HFFc6 (cell line): ENCODE data around the gene CPT1B. TPM values are rescaled to one million over a fixed set of nuclear protein-coding genes. Genes with fewer than 3 reads are reported as not detected.

Experiments used
- DNase-seq: peaks from one replicate; pipeline ENCODE4 v3.0.0-alpha.2; 2018
- H3K27ac Mint-ChIP-seq: 2 replicates; pipeline ENCODE4 v1.8.0; 2020; ENCODE audit warnings: mild to moderate bottlenecking, mixed read lengths
- H3K27me3 Mint-ChIP-seq: 2 replicates; pipeline ENCODE4 v1.8.0; 2021; ENCODE audit warnings: mild to moderate bottlenecking, moderate library complexity, mixed read lengths; ENCODE audit not compliant: insufficient read depth
- H3K36me3 Mint-ChIP-seq: 2 replicates; pipeline ENCODE4 v1.8.0; 2021; ENCODE audit warnings: low read depth, mixed read lengths
- H3K4me1 Mint-ChIP-seq: 2 replicates; pipeline ENCODE4 v1.8.0; 2020; ENCODE audit warnings: low read depth, mixed read lengths
- H3K4me3 Mint-ChIP-seq: 2 replicates; pipeline ENCODE4 v1.8.0; 2020; ENCODE audit warnings: mild to moderate bottlenecking, moderate library complexity, mixed read lengths
- H3K9me3 Mint-ChIP-seq: 2 replicates; pipeline ENCODE4 v1.8.0; 2020; ENCODE audit warnings: mild to moderate bottlenecking, mixed read lengths
- CTCF ChIP-seq: fragments of 200-600 bp; sonication (generic); IDR thresholded peaks from 2 replicates; pipeline ENCODE4 v1.5.0; 2021; ENCODE audit warnings: antibody characterized with exemption, mild to moderate bottlenecking
- total RNA-seq, 6 experiments: library from RNA; stranded (reverse); fragmentation: NEBNext Ultra II Directional; extraction: Animal tissue kit (Norgen Biotek cat#: 25700); gene quantifications; 2 replicates in 1 of 6; 3 replicates in 5 of 6; pipeline ENCODE4 v1.2.3, GENCODE V29; 2021

Gene CPT1B
- total RNA-seq, 6 experiments from 2014 or later, result 0.82 to 3.0 (median 1.5) TPM

GRCh38 chr22:50606165-50606945 is 28.1 kb upstream of the CPT1B start:
- Mint-ChIP-seq H3K4me3 (no peak overlapping the region), H3K9me3 (no peaks in the 10 kb centered on the region), H3K36me3 (no peaks in the 10 kb centered on the region), H3K27me3 (peaks cover 52% of the 10 kb centered on the region), H3K27ac (no peak overlapping the region), H3K4me1 (no peaks in the 10 kb centered on the region; the same call in 1 of the 2 replicates)
- DNase-seq, result no peak
- TF ChIP-seq CTCF, result 0 out of 2 replicates have a peak, but pooled peaks have one; percentile 11

GRCh38 chr22:50605613-50606074 is 27.4 kb upstream of the CPT1B start:
- Mint-ChIP-seq H3K36me3 (no peaks in the 10 kb centered on the region), H3K4me3 (no peak overlapping the region), H3K27ac (no peak overlapping the region), H3K4me1 (no peaks in the 10 kb centered on the region; the same call in 1 of the 2 replicates), H3K27me3 (peaks cover 47% of the 10 kb centered on the region), H3K9me3 (no peaks in the 10 kb centered on the region)
- no peak for TF ChIP-seq CTCF
- no peak for DNase-seq

- no peak for TF ChIP-seq CTCF
- Mint-ChIP-seq H3K36me3 (no peaks in the 10 kb centered on the region), H3K27ac (no peak overlapping the region), H3K27me3 (peaks cover 44% of the 10 kb centered on the region), H3K4me1 (no peaks in the 10 kb centered on the region; the same call in 1 of the 2 replicates), H3K9me3 (no peaks in the 10 kb centered on the region), H3K4me3 (no peak overlapping the region)
- no peak for DNase-seq
Measured at GRCh38 chr22:50605002-50605612, 26.9 kb upstream of the CPT1B start.

GRCh38 chr22:50604256-50605001 is 26.2 kb upstream of the CPT1B start:
- DNase-seq, result no peak
- no peak overlapping the region for H3K27ac Mint-ChIP-seq
- peaks cover 4% of the 10 kb centered on the region; the same call in 1 of the 2 replicates for H3K9me3 Mint-ChIP-seq
- peaks cover 47% of the 10 kb centered on the region for H3K27me3 Mint-ChIP-seq
- no peaks in the 10 kb centered on the region; the same call in 1 of the 2 replicates for H3K4me1 Mint-ChIP-seq
- H3K4me3 Mint-ChIP-seq, result no peak overlapping the region
- peaks cover 4% of the 10 kb centered on the region; the same call in 1 of the 2 replicates for H3K36me3 Mint-ChIP-seq
- no peak for TF ChIP-seq CTCF

GRCh38 chr22:50603511-50604255 is 25.5 kb upstream of the CPT1B start:
- Mint-ChIP-seq H3K4me1 (no peaks in the 10 kb centered on the region; the same call in 1 of the 2 replicates), H3K4me3 (no peak overlapping the region), H3K36me3 (peaks cover 4% of the 10 kb centered on the region; the same call in 1 of the 2 replicates), H3K27me3 (peaks cover 45% of the 10 kb centered on the region), H3K27ac (no peak overlapping the region), H3K9me3 (peaks cover 4% of the 10 kb centered on the region; the same call in 1 of the 2 replicates)
- TF ChIP-seq CTCF, result no peak
- DNase-seq, result no peak
